ENCODE results near the gene BIN1.

Gene BIN1

GRCh38 chr2:127078028-127078427 lies 28.9 kb downstream of the BIN1 start:
- TF ChIP-seq CTCF (IDR thresholded peaks at IDR 0.05; ENCODE audit: low read depth, low read length, missing control alignments), result no peak
- in situ Hi-C loops (cut with HindIII; ENCODE audit: low pct_ligation_motif_present, low sequenced_read_pairs), result no loop called here
- Histone ChIP-seq H3K36me3 (replicated peaks) (peaks cover 2% of the 10 kb centered on the region), H3K4me3 (ENCODE audit: low read depth, low read length) (no peak overlapping the region), H3K27me3 (replicated peaks) (no peaks in the 10 kb centered on the region), H3K27ac (no peak overlapping the region)
- no peak for DNase-seq

GRCh38 chr2:127076924-127077323 lies 30.0 kb downstream of the BIN1 start:
- TF ChIP-seq CTCF (IDR thresholded peaks at IDR 0.05; ENCODE audit: low read depth, low read length, missing control alignments), result no peak
- DNase-seq, result no peak
- Histone ChIP-seq H3K27me3 (replicated peaks) (no peaks in the 10 kb centered on the region), H3K27ac (no peak overlapping the region), H3K4me3 (ENCODE audit: low read depth, low read length) (no peak overlapping the region), H3K36me3 (replicated peaks) (peaks cover 2% of the 10 kb centered on the region)
- in situ Hi-C loops (cut with HindIII; ENCODE audit: low pct_ligation_motif_present, low sequenced_read_pairs), result no loop called here

GRCh38 chr2:127076290-127076689 lies 30.7 kb downstream of the BIN1 start:
- Histone ChIP-seq H3K36me3 (replicated peaks) (peaks cover 2% of the 10 kb centered on the region), H3K27me3 (replicated peaks) (no peaks in the 10 kb centered on the region), H3K27ac (no peak overlapping the region), H3K4me3 (ENCODE audit: low read depth, low read length) (no peak overlapping the region)
- no peak for TF ChIP-seq CTCF (IDR thresholded peaks at IDR 0.05; ENCODE audit: low read depth, low read length, missing control alignments)
- DNase-seq, result no peak
- in situ Hi-C loops (cut with HindIII; ENCODE audit: low pct_ligation_motif_present, low sequenced_read_pairs), result no loop called here

- TF ChIP-seq CTCF (IDR thresholded peaks at IDR 0.05; ENCODE audit: low read depth, low read length, missing control alignments), result no peak
- H3K27me3 ChIP-seq (replicated peaks), result no peaks in the 10 kb centered on the region
- peaks cover 2% of the 10 kb centered on the region for H3K36me3 ChIP-seq (replicated peaks)
- in situ Hi-C loops (cut with HindIII; ENCODE audit: low pct_ligation_motif_present, low sequenced_read_pairs), result no loop called here
- no peak overlapping the region for H3K4me3 ChIP-seq (ENCODE audit: low read depth, low read length)
- H3K27ac ChIP-seq, result no peak overlapping the region
- DNase-seq, result no peak
Measured at GRCh38 chr2:127075821-127076220, 31.1 kb downstream of the BIN1 start.

GRCh38 chr2:127074936-127075335 lies 32.0 kb downstream of the BIN1 start:
- Histone ChIP-seq H3K36me3 (replicated peaks) (peaks cover 2% of the 10 kb centered on the region), H3K27ac (no peak overlapping the region), H3K27me3 (replicated peaks) (no peaks in the 10 kb centered on the region), H3K4me3 (ENCODE audit: low read depth, low read length) (no peak overlapping the region)
- TF ChIP-seq CTCF (IDR thresholded peaks at IDR 0.05; ENCODE audit: low read depth, low read length, missing control alignments), result no peak
- in situ Hi-C loops (cut with HindIII; ENCODE audit: low pct_ligation_motif_present, low sequenced_read_pairs), result no loop called here
- no peak for DNase-seq

GRCh38 chr2:127074358-127074757 lies 32.6 kb downstream of the BIN1 start:
- H3K36me3 ChIP-seq (replicated peaks), result peaks cover 2% of the 10 kb centered on the region

More at GRCh38 chr2:127074358-127074757, 32.6 kb downstream of the BIN1 start:
- Histone ChIP-seq H3K27ac (no peak overlapping the region), H3K27me3 (replicated peaks) (no peaks in the 10 kb centered on the region), H3K4me3 (ENCODE audit: low read depth, low read length) (no peak overlapping the region)
- TF ChIP-seq CTCF (IDR thresholded peaks at IDR 0.05; ENCODE audit: low read depth, low read length, missing control alignments), result no peak
- no peak for DNase-seq
- in situ Hi-C loops (cut with HindIII; ENCODE audit: low pct_ligation_motif_present, low sequenced_read_pairs), result no loop called here

Data from brain microvascular endothelial cell (primary cell).